CMK (cell line): ENCODE measurements around the gene LRRC36.

ENCODE experiments used
- DNase-seq: peaks from one replicate; pipeline ENCODE4 v3.0.0-alpha.2; 2010; ENCODE audit warnings: low read depth

Gene LRRC36

DNA sequence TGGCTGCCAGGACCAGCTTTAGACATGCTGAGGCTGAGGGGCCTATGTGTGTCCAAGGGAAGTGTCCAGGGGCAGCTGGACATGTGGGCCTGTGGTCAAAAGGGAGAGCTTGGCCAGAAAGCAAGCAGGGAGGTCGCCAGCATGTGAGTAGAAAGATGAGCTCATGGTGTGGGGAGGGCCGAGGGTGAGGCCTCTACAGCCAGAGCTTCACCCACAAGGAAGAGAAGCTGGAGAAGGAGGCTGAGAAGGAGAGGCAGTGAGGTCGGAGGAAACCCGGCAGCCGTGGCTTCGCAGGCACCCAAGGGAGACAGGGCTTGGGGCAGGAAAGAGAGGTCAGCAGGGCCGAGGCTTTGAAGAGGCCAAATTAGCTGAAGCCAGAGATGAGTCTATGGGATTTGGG is 100.3 kb downstream of the LRRC36 start:
- DNase-seq = no peak

DNA sequence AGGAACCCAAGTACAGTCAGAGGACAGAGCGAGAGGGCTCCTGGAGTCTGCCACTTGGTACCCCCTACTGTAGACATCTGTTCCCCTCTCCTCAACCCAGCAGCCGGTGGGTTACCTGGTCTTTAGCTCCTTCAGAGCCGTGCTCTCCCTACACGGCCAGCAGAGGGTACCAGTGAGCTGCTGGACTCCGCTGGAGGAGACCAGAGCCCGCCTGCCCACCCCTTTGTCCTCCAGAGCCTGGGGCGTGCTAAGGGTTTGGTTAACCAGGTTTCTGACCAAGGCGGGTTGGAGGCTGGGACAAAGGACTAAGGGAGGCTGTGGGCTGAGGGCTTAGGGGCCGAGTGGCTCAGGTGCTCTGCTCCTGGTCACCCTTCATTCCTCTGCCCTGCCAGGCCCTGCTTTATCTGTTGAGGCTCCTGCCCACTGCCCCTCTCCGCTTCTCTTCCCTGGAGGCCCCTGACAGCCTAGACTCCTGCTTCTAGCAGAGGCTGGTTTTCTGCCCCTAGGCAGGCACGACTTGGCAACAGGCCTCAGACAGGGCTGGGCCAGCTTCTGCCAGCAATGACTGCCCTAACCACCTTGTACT is 101.6 kb downstream of the LRRC36 start:
- DNase-seq = no peak

DNA sequence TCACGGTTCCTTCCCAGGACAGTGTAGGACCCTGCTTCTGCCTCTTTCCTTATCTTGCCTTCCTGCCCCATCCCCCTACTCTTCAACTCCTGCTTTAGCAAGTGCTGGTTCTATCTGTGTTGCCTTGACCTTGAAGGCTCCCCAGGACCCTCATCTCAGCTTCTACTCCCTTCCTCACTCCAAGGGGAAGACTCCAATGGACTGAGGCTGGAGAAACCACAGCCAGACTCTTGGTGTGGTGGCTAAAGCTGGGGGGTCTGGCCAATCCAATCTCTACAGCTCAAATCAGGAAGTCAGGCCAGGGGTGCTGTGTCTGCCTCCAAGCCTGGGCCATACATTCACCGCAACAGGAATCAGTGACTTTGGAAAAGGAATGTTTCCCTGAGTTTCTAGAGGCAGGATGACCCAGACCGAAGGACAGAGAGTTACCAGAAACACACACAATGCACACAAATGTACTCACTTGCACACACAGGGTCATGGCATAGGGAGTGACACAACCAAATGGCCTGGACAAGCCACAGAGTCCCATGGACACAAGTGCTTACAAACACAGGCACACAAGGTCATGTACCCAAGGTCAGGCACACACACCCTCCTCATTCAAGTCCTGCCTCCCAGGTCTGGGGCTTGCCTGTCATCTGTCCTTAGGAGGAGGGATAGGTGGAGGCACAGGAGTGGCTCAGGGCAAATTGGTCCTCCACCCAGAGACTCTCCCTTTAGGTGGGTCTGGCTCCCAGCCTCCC is 102.6 kb downstream of the LRRC36 start:
- DNase-seq = no peak

DNA sequence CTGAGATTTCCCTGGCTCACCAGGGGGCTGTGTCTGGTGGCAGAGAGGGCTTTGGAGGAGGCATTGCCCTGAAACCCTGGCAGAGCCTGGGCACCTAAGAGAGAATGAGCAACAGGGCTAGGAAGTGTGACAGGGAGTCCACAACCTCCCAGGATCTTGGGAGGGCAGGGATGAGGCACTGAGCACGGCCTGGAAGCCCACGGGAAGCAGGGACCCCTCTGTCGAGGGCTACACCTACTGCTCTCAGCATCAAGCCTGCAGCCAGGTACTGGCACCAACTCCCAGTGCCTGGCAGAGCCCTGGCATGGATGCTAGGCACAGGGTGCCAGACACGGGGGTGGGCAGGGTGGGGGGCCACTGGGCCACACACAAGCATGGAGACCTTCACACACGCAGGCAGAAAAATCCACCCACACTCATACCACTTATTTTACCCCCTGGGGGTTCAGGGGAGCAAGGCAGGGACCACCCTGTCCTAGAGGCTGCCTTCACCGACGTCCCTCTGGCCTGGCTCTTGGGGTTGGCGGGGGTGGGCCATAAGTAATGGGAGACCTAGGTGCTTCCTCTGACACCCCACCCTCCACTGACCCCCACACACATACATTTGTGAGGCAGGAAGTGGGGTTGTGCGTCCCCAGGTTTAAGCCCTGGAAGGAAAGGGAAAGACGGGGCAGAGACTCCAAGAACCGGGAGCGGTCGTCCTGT is 103.3 kb downstream of the LRRC36 start:
- no peak for DNase-seq

DNA sequence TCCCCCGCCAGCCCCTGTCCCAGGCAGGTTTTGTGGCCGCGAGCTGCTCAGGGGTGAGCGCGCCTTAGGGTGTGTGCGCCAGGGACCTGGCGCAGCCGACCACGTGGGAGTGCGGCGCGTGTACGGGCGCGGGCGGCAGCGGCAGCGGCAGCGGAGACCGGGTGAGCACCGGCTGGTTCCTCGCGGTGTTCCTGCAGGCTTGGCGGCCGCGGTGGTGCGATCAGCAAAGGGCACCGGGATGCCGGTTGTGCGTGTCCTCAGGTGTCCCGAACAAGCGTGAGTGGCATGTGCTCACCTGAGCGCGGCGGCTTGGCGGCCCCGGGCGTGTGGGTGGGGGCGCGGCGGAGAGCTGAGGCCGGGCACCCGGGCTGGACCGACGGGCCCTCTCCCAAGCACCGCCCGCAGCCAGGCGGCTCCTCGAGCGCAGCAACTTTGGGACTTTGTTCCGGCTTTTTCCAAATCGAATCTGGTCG is 103.9 kb downstream of the LRRC36 start:
- DNase-seq = no peak

DNA sequence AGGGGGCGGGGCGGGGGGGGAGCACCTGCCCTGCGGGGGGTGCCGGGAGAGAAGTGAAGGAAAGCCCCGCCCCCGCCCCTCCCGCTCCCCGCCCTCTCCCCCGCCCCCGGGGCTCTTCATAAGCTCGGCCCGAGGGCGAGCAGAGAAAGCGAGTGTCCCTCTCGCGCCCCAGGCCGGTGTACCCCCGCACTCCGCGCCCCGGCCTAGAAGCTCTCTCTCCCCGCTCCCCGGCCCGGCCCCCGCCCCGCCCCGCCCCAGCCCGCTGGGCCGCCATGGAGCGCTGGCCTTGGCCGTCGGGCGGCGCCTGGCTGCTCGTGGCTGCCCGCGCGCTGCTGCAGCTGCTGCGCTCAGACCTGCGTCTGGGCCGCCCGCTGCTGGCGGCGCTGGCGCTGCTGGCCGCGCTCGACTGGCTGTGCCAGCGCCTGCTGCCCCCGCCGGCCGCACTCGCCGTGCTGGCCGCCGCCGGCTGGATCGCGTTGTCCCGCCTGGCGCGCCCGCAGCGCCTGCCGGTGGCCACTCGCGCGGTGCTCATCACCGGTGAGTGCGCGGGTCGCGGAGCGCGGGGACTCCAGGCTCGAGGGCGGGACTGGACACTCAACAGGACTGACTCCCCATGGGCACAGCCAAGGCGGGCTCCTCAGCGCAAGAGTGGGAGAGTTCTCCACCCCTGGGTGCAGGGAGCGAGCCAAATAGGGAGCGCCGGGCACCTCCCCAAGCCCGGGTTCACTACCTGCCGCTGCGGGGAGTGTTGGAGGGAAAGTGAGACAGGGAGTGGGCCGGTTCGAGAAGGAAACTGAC is 104.6 kb downstream of the LRRC36 start, which contains the start of gene HSD11B2:
HSD11B2 (plus strand) TSS at position 145 of the 798 bp plus-strand sequence; CDS start at position 273, 128 bp downstream.
- no peak for DNase-seq

DNA sequence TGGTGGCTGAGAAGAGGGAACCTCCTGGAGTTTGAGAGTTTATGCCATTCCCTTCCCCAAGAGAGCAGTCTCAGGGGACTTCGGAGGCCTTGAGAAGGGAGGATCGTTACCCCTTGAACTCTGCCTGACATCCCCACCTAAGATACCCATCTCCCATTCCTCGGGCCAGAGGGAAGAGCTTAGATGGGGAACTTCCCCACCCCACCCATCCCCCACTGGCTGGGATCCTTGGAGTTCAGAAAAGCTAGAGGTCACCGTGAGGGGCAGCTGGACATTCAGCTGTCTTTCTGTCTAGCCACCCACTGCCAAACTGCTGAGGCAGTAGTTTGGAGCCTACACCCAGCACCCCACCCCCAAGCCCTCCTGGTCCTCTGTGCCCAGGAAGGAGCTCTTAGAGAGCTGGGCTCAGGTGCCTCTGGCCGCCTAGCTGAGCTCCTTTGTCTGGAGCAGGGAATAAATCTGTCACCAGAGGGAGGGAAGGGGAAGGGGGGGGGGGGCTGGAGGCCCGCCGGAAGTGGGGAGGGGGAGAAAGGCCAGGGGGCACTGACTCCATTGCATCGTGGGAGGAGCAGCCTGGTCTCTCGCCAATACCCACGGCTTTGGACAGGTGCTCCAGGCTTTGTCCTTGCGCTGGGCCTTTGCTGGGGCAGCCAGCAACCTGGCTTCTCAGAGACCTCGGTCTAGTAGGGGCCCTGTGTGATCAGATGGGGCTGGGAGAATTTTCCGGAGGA is 105.3 kb downstream of the LRRC36 start:
- DNase-seq = no peak

DNA sequence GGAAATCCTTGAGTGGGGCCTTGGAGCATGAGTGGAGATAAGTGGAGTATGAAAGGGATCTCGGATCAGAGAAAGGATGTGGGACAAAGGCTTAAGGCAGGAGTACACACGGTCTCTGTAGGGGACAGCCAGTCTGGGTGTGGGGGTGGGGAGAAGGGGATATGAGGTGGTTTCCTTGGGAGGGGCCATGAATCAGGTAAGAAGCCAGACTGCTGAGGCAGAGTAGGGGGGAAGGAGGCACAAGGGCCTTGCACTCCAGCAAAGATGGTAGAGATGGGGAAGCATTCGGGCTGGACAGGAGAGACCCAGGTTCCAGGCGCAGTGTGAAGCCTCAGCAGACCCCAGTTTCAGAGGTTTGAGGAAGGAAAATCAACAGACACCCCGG is 105.9 kb downstream of the LRRC36 start:
- DNase-seq = no peak

DNA sequence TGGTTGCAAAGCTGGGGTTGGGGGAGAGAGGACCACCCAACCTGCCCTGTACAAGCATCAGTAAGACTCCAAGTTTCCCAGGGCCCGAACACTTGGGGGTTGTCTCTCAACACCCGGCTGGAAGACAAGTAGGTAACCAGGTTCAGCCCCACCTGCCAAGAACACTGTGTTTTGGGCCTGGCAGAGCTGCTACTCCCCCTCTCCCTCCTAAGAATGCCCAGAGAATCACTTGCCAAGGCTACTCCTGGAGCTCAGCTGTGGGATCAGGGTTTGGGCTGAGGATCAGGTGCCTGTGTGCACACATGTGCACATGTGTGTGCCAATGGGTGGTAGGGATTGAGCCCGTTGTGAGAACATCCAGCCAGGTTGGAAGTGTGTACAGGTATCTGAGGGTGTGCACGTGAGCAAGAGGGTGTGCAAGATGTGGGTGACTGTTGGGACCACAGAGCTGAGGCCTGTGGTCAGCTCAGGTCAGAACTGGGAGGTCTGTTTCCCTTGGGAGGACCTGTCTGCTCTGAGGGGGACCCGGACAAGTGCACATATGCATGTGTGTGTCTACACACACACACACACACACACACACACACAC is 106.6 kb downstream of the LRRC36 start:
- no peak for DNase-seq
